ENCODE results near the gene TFDP1.
A peak's percentile ranks its signal among the peaks of the same experiment; 100 is the strongest.

TFDP1 gene

GRCh38 chr13:113584205-113584869, at the start of gene TFDP1:
TSS of gene TFDP1 (plus strand) at chr13:113584753. CDS start at chr13:113585838, 1,085 bp downstream.
- DNase-seq, result peak; percentile 48 to 98 (median 79)
- intact Hi-C loops (cut with DNase I), result no loop called here

DNA sequence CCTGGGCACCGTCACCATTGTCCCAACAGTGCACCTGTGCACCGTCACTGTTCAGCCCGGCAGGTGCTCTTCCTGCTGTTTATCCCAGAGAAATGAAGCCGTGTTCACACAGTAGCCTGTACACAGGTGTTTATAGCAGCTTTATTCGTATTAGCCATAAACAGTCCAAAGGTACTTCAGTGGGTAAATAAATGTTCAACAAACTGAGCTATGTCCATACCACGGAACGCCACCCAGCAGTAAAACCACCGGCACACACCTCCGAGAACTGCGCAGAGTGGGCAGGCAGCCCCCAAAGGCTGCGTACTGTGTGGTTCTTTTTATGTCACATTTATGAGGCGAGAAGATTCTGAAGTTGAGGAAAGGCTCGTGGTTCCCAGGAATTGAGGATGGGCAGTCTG, 49.2 kb upstream of the TFDP1 start:
- peak in 2 of 10 donors; percentile 36 to 67 for DNase-seq
- intact Hi-C loops (cut with DNase I), result no loop called here

GRCh38 chr13:113536461-113537110, 48.0 kb upstream of the TFDP1 start:
- intact Hi-C loops (cut with DNase I), result no loop called here
- DNase-seq, result peak in 2 of 10 donors; percentile 59 to 68

GRCh38 chr13:113537205-113537604, 47.3 kb upstream of the TFDP1 start:
- intact Hi-C loops (cut with DNase I), result no loop called here

GRCh38 chr13:113537909-113538688, 46.5 kb upstream of the TFDP1 start:
- intact Hi-C loops (cut with DNase I), result no loop called here
- DNase-seq, result peak in 2 of 10 donors; percentile 42 to 51

More at GRCh38 chr13:113537205-113537604, 47.3 kb upstream of the TFDP1 start:
- peak in 2 of 10 donors; percentile 37 to 66 for DNase-seq

DNA sequence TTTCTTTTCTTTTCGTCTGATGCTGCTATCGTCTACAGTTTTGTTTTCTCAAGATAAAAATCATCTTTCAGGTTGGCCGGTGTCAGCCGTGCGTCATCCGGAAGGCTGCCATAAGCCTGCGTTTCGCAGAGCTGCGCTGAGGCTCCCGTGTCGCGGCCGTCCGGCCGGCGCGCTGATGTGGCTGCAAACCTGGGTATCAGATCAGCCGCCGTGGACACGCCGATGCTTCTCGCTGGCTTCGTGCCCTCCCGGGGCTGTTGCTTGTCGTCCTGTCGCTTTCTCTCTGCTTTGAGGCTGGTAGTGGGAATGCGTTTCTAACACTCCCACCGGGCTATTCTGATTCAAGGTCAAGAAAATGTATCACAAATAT, 45.9 kb upstream of the TFDP1 start:
- DNase-seq, result peak in 2 of 10 donors; percentile 63 to 80
- intact Hi-C loops (cut with DNase I), result no loop called here

- intact Hi-C loops (cut with DNase I), result no loop called here
- DNase-seq, result peak in 2 of 10 donors; percentile 49 to 74
These were observed 45.4 kb upstream of the TFDP1 start for GRCh38 chr13:113539176-113539575.

GRCh38 chr13:113539822-113540221, 44.7 kb upstream of the TFDP1 start:
- intact Hi-C loops (cut with DNase I), result no loop called here
- DNase-seq, result peak in 1 of 10 donors; percentile 18

GRCh38 chr13:113540523-113540922, 44.0 kb upstream of the TFDP1 start:
- intact Hi-C loops (cut with DNase I), result no loop called here
- DNase-seq, result peak in 2 of 10 donors; percentile 20 to 62

DNA sequence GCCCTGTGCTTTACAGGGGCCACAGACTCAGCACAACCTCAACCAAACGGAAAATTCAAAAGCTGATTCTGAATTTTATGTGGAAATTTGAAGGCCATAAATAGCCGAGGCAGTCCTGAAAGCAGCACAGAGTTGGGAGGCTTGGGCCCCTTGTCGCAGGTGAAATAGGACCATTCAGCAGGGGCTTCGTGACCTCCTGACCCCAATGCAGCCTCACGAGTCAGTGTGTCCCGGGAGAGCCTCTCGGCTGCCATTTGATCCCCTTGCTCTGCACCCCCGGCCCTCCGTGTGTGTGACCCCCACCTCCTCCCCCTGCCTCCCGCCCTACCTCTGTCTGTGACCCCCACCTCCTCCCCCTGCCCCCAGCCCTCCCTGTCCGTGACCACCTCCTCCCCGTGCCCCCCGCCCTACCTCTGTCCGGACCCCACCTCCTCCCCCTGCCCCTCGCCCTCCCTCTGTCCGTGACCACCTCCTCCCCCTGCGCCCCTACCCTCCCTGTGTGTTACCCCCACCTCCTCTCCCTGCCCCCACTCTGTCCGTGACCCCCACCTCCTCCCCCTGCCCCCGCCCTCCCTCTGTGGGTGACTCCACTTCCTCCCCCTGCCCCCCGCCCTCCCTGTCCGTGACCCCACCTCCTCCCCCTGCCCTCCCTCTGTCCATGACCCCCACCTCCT, 41.7 kb upstream of the TFDP1 start:
- DNase-seq, result peak in 2 of 10 donors; percentile 40 to 42
- intact Hi-C loops (cut with DNase I), result no loop called here

DNA sequence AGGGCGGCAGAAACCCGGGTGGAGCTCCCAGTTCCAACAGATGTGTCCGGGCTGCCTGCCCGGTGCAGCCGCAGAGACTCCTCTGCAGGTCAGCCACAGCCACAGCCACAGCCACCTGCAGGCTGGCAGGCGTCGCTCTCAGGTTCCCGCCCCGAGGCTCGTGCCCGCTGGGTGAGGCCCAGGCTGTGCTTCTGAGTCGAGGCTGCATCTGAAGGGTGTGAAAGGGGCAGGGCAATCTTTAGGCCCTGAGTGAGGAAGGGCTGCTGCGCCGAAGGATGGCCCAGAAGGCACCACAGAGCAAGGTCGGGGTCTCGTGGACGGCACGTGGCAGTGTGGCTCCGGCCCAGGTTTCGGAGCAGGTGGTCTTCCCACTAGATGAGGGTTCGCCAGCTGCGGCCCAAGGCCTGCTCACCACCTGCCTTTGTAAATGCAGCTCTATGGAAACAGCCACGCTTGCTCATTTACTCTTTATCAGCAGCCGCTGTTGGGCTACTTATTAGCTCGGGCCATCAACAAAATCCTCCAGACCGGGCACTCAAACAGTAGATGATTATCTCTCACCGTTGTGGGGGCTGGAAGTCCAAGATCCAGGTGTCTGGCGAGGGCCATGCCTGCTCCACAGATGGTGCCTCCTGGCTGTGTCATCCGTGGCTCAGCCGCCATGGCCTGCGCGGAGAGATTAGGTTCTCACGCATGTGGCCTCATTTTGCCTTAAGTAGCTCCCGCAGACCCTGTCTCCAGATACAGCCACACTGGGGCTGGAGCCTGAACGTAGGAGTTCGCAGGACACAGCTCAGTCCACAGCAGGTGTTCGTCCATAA, 40.3 kb upstream of the TFDP1 start:
- intact Hi-C loops (cut with DNase I), result no loop called here
- DNase-seq, result peak in 2 of 10 donors; percentile 77 to 79

GRCh38 chr13:113544896-113545295, 39.7 kb upstream of the TFDP1 start:
- intact Hi-C loops (cut with DNase I), result no loop called here
- peak in 1 of 10 donors; percentile 67 for DNase-seq

DNA sequence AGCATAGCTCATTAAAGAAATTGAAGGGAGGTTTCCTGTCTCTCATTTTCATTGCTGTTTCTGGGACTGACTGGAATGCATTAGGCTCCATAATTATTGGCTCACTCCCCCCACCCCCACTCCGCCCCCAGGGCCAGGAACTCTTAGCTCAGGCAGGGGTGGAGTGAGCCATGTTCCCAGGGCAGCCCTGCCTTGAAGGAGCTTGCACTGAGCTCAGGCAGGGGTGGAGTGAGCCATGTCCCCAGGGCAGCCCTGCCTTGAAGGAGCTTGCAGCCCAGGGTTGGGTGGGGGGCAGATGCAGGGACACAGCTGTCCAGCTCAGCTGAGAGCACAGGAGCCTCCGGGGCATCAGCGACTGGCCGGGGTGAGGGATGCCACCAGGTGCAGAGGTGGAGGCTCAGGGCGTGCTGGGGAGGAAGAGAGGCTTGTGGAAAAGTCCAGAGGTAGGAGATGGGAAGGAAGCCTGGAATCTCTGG, 39.1 kb upstream of the TFDP1 start:
- DNase-seq, result peak in 1 of 10 donors; percentile 71

GRCh38 chr13:113545931-113546516, 38.5 kb upstream of the TFDP1 start:
- intact Hi-C loops (cut with DNase I), result no loop called here
- peak in 2 of 10 donors; percentile 75 to 81 for DNase-seq

More for the DNA sequence above, 39.1 kb upstream of the TFDP1 start:
- intact Hi-C loops (cut with DNase I), result no loop called here

GRCh38 chr13:113546571-113547237, 37.8 kb upstream of the TFDP1 start:
- intact Hi-C loops (cut with DNase I), result no loop called here
- peak in 2 of 10 donors; percentile 77 to 86 for DNase-seq

DNA sequence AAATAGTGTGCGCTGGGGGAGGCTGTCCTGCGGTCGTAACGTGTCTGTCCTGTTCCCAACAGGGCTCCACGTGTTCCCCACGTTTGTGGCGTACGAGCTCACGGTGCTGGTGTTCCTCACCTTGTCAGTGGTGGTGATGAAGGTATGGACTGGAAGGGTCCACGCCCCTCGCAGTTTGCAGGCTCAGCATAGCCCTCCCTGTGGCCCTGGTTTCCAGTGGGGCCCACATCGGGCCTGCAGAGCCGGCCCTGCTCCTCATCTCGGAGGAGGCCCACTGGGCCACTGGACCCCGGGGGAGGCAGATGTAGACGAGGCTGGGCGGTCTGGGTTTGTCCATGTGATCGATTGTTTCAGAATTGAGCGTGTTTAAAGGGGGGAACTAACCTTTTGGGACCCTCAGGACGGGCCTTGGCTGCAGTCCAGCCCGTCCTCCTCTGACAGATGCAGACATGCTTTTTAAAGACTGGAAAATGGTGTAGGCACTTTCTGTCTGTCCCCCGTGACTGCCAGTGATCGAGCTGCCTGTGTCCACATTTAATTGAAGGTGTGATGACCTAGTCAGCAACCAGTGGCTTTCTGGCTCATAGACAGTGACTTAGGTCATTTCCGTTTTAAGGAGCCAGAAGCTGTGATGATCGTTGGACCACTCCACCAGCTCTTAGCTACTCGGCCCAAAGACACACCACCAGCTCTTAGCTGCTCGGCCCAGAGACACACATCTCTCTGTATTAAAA, 37.1 kb upstream of the TFDP1 start:
- intact Hi-C loops (cut with DNase I), result no loop called here
- peak in 1 of 10 donors; percentile 62 for DNase-seq

- intact Hi-C loops (cut with DNase I), result no loop called here
- DNase-seq, result peak in 7 of 10 donors; percentile 45 to 90 (median 57)
These were observed 36.3 kb upstream of the TFDP1 start for GRCh38 chr13:113548171-113548641.

Measured in posterior cingulate gyrus (tissue), 11 donors.